Measurements from ENCODE around the gene PAGR1.

Gene PAGR1

GRCh38 chr16:29812754-29813643 is 3.0 kb upstream of the PAGR1 start:
- TF ChIP-seq CTCF (IDR thresholded peaks at IDR 0.05; ENCODE audit: low read depth, low read length) = no peak
- Histone ChIP-seq H3K4me3 (ENCODE audit: low read depth, low read length) (peak overlapping the region; percentile 80), H3K4me1 (peaks cover 3% of the 10 kb centered on the region), H3K36me3 (peaks cover 25% of the 10 kb centered on the region), H3K27me3 (no peaks in the 10 kb centered on the region), H3K9me3 (no peaks in the 10 kb centered on the region)
- no peak for DNase-seq

- Histone ChIP-seq H3K9me3 (no peaks in the 10 kb centered on the region), H3K36me3 (peaks cover 29% of the 10 kb centered on the region), H3K4me3 (ENCODE audit: low read depth, low read length) (peak overlapping the region; percentile 80), H3K27me3 (no peaks in the 10 kb centered on the region), H3K4me1 (peaks cover 3% of the 10 kb centered on the region)
- TF ChIP-seq CTCF (IDR thresholded peaks at IDR 0.05; ENCODE audit: low read depth, low read length) = no peak
- DNase-seq = peak; percentile 82
Observed at GRCh38 chr16:29813644-29814562, 2.0 kb upstream of the PAGR1 start.

- H3K4me3 ChIP-seq (ENCODE audit: low read depth, low read length) = peak overlapping the region; percentile 80
- H3K4me1 ChIP-seq = peaks cover 3% of the 10 kb centered on the region
- TF ChIP-seq CTCF (IDR thresholded peaks at IDR 0.05; ENCODE audit: low read depth, low read length) = no peak
Observed at GRCh38 chr16:29814592-29814991, 1.4 kb upstream of the PAGR1 start.

GRCh38 chr16:29815032-29815721 is 775 bp upstream of the PAGR1 start:
- TF ChIP-seq CTCF (IDR thresholded peaks at IDR 0.05; ENCODE audit: low read depth, low read length) = no peak
- Histone ChIP-seq H3K9me3 (no peaks in the 10 kb centered on the region), H3K27me3 (no peaks in the 10 kb centered on the region), H3K4me1 (peaks cover 3% of the 10 kb centered on the region), H3K4me3 (ENCODE audit: low read depth, low read length) (peak overlapping the region; percentile 80), H3K36me3 (peaks cover 32% of the 10 kb centered on the region)
- peak; percentile 50 for DNase-seq

More at GRCh38 chr16:29814592-29814991, 1.4 kb upstream of the PAGR1 start:
- Histone ChIP-seq H3K36me3 (peaks cover 30% of the 10 kb centered on the region), H3K9me3 (no peaks in the 10 kb centered on the region), H3K27me3 (no peaks in the 10 kb centered on the region)
- DNase-seq = no peak

GRCh38 chr16:29816694-29817441 is 916 bp downstream of the PAGR1 start:
- Histone ChIP-seq H3K4me3 (ENCODE audit: low read depth, low read length) (peak overlapping the region; percentile 80), H3K36me3 (peaks cover 36% of the 10 kb centered on the region), H3K27me3 (no peaks in the 10 kb centered on the region), H3K9me3 (no peaks in the 10 kb centered on the region), H3K4me1 (no peaks in the 10 kb centered on the region; the same call in none of the 2 replicates)
- TF ChIP-seq CTCF (IDR thresholded peaks at IDR 0.05; ENCODE audit: low read depth, low read length) = peak; percentile 32; the same call in 1 of the 2 replicates
- peak; percentile 68 for DNase-seq
